Choroid plexus epithelial cell (primary cell): ENCODE data around the gene TDRD10.

Experiments used
- DNase-seq: peaks from one replicate; pipeline ENCODE4 v3.0.0-alpha.2; 2010; ENCODE audit warnings: low read depth
- H3K4me3 ChIP-seq: 2 replicates; pipeline ENCODE4 v1.5.1; 2011; ENCODE audit warnings: low read depth, mild to moderate bottlenecking, control low read depth, low read length, moderate library complexity
- TF ChIP-seq, protein P1 (sequence below): conservative IDR thresholded peaks from 2 replicates; pipeline ENCODE4 v1.5.1; 2011; ENCODE audit warnings: low read depth, mild to moderate bottlenecking, control low read depth, inconsistent platforms, low read length, moderate library complexity

Gene TDRD10

DNA sequence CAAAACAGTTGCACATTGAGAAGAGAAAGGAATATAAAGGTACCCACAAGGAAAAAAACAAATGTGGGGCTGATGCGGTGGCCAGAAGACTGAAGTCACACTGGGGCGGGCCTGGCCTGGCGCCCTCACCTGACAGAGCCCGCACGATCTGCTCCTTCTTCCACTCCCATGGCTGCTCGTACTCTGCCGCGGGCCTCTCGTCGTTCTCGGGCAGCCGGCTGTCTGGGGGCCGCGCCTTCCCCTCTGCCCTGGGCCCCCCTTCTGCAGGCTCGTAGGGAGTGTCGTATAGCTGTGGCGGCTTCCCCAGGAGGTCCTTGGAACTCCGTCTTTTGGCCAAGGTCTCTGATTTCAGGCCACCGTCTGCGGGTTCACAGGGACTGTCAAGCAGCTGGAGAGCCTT lies 13.1 kb upstream of the TDRD10 start:
- H3K4me3 ChIP-seq, result no peak overlapping the region
- DNase-seq, result no peak
- TF ChIP-seq, protein P1, sequence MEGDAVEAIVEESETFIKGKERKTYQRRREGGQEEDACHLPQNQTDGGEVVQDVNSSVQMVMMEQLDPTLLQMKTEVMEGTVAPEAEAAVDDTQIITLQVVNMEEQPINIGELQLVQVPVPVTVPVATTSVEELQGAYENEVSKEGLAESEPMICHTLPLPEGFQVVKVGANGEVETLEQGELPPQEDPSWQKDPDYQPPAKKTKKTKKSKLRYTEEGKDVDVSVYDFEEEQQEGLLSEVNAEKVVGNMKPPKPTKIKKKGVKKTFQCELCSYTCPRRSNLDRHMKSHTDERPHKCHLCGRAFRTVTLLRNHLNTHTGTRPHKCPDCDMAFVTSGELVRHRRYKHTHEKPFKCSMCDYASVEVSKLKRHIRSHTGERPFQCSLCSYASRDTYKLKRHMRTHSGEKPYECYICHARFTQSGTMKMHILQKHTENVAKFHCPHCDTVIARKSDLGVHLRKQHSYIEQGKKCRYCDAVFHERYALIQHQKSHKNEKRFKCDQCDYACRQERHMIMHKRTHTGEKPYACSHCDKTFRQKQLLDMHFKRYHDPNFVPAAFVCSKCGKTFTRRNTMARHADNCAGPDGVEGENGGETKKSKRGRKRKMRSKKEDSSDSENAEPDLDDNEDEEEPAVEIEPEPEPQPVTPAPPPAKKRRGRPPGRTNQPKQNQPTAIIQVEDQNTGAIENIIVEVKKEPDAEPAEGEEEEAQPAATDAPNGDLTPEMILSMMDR, result no peak

DNA sequence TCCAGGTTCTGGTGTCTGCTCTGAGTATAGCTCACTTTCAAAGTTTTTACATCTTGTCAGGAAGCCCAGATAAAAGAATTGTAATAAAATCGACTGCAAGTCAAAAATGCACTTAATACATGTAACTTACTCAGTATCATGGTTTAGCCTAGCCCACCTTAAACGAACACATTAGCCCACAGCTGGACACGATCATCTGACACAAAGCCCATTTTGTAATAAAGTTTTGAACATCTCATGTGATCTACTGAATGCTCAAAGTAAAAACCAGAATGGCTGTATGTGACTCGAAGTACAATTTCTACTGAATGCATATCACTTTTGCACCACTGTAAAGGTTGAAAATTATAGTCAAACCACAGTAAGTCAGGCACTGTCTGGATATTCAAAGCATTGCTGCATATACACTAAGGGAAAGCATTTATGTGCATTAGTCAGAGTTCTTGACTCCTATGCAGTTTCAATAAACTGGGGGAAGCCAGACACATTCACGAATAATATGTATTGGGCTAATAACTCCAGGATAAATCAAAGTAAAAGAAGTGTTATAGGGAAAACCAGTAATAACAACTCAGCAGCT lies 12.2 kb upstream of the TDRD10 start:
- no peak for DNase-seq
- TF ChIP-seq, protein P1, result no peak
- no peak overlapping the region for H3K4me3 ChIP-seq

DNA sequence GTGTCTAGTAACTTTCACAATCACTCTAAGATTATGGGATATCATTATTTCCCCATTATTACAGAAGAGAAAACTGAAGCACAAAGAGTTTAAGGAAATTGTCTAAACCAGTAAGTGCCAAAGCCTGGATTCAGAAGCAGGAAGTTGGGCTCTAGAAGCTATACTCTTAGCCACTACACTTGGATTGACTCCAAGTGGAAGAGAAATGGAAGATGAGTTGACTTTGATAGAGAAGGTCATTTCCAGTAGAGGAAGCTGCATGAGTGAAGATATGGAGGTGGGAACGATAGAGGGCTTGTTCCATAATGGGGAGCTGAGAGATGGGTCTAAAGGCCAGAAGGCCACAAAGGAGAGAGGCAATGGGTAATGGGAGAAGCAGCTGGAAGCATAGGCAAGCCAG lies 11.7 kb upstream of the TDRD10 start:
- no peak overlapping the region for H3K4me3 ChIP-seq
- DNase-seq, result no peak
- TF ChIP-seq, protein P1, result no peak

DNA sequence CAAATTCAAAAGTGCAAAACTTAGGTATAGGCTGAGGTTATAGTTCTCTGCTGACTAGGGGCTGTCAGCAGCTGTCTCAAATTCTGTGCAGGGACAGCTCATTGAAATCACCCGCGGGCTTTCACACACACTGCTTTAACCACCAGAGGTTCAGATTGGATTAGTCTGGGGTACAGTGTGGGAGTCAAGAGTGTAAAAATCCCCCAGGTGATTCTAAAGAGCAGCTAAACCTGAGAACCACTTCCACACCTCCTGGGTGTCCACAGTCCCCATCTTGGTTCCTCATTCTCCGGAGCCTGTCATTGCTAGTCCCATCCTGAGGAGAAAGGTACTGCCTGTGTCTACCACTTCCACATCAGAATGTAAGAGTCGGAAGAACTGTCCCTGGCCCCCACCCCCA lies 9.9 kb upstream of the TDRD10 start:
- TF ChIP-seq, protein P1, result no peak
- DNase-seq, result no peak
- no peak overlapping the region for H3K4me3 ChIP-seq

DNA sequence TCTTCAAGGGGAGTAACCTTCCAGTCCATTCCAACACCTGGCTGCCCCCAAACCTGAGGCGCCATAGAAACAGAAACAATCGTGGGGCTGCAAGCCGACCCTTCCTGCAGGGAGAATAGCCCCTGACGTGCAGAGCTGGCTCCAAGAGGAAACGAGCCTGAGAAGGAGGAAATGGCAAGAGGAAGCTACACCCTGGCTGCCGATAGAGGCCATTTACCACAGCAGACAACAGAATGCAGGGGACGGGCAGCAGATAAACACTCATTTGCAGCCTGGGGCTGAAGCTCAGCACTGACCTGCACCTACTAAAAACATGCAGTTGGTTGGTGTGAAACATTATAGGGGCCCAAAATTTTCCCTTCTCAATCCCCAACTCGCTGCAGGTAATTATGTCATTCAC lies 8.7 kb upstream of the TDRD10 start:
- TF ChIP-seq, protein P1, result no peak
- no peak overlapping the region for H3K4me3 ChIP-seq
- no peak for DNase-seq

DNA sequence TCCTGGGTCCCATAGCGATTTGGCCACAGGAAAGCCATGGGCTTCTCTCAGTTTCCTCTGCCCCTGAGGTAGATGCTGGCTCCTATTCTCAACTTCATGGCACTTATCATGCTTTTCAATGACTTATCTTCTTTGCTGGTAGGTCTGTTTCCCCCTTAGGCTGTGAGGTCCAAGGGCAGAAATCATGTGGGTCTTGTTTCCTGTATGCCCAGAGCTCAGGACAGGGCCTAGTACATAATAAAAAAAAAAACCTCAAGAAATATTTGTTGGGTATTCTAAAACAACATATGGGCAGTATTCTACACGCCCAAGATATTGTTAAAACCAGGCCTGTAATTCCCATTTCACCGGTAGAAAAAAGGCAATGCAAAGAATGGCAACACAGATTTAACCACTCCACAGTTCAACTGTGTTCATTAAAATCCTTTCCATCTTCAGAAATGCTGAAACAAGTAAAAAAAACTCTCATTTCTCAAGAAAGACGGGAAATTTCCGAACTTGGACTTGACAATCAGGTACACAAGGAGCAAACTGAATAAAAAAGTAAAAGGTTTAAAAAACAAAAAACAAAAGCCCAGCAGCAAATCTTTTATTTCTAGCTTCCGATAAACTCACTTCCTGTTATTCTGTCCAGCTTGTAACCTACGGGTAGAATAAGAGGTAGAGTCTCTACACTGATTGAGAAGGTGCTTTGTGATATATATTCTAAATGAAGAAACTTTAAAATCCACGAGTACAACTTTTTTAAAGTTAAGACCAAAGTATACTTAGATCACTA lies 6.3 kb upstream of the TDRD10 start:
- TF ChIP-seq, protein P1, result no peak
- no peak overlapping the region for H3K4me3 ChIP-seq
- no peak for DNase-seq

DNA sequence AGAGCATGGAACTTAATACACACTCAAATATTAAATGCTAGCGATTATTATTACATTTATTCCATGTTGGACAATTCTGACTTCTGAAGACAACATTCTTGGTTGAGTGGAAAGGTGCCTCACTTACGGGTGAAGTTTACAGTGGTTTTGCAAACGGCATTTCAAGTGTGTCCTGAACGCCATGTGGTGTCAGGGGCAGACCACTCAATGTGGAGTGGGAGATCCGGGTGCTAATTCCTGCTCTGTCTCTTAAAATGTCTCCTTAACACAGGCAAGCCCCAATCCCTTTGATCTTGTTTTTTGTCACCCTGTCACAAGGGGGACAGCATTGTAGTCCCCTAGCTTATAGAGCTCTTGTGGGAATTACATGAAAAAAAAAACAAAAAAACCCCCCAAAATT lies 5.6 kb upstream of the TDRD10 start:
- no peak overlapping the region for H3K4me3 ChIP-seq
- TF ChIP-seq, protein P1, result no peak
- no peak for DNase-seq
